22Rv1 (cell line): Measurements from ENCODE around the gene ZFP69B.

Experiments
- H3K27ac ChIP-seq: fragments of 450-650 bp; 2 replicates; pipeline ENCODE4 v1.5.1; 2017
- ZFX ChIP-seq: fragments of 450-650 bp; IDR thresholded peaks from 2 replicates; pipeline ENCODE4 v1.6.1; 2017; ENCODE audit warnings: antibody characterized with exemption, borderline replicate concordance
- TF ChIP-seq, protein P1 (sequence below): fragments of 450-650 bp; IDR thresholded peaks from 2 replicates; pipeline ENCODE4 v1.5.1; 2017; ENCODE audit warnings: mild to moderate bottlenecking

ZFP69B gene

DNA sequence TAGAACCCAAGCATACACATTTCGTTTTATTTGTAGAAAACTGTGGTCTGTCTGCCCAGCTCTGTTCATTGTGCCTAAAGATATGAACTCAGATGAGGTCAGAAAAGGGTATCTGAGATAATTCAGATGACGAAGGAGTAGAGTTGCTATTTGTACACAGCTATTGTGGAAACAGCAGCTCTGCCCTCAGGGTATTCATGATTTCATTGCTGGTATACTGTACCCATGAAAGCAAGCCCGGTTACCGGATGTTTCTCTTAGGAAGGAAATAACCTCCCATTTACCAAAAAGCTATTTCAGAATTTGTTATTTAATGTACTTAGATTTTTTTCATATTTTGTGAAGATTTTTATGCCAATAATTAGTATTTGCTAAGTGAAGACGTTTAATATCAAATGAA is 39.0 kb upstream of the ZFP69B start:
- H3K27ac ChIP-seq: peak overlapping the region; percentile 23
- TF ChIP-seq, protein P1, sequence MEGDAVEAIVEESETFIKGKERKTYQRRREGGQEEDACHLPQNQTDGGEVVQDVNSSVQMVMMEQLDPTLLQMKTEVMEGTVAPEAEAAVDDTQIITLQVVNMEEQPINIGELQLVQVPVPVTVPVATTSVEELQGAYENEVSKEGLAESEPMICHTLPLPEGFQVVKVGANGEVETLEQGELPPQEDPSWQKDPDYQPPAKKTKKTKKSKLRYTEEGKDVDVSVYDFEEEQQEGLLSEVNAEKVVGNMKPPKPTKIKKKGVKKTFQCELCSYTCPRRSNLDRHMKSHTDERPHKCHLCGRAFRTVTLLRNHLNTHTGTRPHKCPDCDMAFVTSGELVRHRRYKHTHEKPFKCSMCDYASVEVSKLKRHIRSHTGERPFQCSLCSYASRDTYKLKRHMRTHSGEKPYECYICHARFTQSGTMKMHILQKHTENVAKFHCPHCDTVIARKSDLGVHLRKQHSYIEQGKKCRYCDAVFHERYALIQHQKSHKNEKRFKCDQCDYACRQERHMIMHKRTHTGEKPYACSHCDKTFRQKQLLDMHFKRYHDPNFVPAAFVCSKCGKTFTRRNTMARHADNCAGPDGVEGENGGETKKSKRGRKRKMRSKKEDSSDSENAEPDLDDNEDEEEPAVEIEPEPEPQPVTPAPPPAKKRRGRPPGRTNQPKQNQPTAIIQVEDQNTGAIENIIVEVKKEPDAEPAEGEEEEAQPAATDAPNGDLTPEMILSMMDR: no peak
- TF ChIP-seq ZFX: no peak

- TF ChIP-seq, protein P1: no peak
- no peak for TF ChIP-seq ZFX
- 0 out of 2 replicates have a peak overlapping the region, but pooled peaks have one; percentile 23 for H3K27ac ChIP-seq
Measured at GRCh38 chr1:40411843-40412242, 38.4 kb upstream of the ZFP69B start.

GRCh38 chr1:40413527-40414252 is 36.6 kb upstream of the ZFP69B start:
- TF ChIP-seq ZFX: no peak
- H3K27ac ChIP-seq: no peak overlapping the region

DNA sequence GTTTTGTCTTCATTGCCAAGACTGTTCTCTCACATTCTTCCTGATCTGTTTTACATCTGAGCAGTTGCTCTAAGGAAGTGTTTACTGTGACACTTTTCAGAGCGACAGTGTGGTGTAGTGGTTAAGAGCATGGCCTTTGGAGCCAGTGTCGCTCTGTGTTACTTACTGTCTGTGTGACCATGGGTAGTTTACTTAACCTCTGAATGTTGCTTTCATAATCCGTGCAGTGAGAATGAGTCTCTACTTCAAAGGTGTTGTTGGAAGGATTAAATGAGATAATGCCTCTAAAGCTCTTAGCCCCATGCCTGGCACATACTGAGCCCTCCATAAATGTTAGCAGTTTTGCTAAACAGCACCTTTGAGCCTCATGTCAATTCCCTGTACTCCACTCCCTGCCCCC is 35.9 kb upstream of the ZFP69B start:
- H3K27ac ChIP-seq: no peak overlapping the region
- TF ChIP-seq, protein P1: no peak
- no peak for TF ChIP-seq ZFX

DNA sequence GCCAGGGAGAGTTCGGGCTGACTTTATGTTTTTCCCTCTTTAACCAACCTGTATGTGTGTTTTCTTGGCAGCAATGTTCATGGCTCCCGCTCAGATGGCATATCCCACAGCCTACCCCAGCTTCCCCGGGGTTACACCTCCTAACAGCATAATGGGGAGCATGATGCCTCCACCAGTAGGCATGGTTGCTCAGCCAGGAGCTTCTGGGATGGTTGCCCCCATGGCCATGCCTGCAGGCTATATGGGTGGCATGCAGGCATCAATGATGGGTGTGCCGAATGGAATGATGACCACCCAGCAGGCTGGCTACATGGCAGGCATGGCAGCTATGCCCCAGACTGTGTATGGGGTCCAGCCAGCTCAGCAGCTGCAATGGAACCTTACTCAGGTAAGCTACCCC is 33.6 kb upstream of the ZFP69B start:
- no peak for TF ChIP-seq ZFX
- TF ChIP-seq, protein P1: no peak
- no peak overlapping the region for H3K27ac ChIP-seq

- no peak for TF ChIP-seq ZFX
- TF ChIP-seq, protein P1: no peak
- no peak overlapping the region for H3K27ac ChIP-seq
Measured at GRCh38 chr1:40421431-40422384, 28.6 kb upstream of the ZFP69B start.

DNA sequence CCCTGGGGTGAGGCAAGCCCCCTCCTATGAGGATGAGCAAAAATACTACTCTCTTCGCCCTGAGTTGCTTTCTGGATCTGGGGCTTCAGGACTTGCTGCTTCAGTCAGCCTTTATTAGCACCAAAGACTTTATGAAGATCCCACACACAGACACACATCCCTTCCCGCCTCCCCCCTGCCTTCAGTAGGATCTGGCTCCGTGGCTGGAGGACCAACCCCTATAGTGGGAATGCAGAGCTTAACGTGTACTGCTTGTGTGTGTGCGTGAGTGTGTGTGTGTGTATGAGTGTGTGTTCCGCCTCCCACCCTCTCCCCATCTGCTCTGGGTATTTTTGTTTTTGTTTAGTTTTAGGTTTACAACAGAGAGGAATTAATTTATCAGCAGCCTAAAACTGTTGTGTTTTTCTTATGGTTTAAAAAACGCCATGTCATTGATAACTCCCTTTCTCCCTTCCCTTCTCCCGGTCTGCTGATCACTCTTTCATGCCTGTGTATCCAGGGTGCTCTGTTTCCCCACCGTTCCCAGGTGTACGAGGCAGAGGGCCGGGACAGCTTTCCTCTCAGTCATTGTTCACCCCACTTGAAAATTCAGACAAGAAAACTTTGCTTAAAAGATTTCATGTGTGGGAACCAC is 27.5 kb upstream of the ZFP69B start:
- H3K27ac ChIP-seq: no peak overlapping the region

More for the DNA sequence above, 27.5 kb upstream of the ZFP69B start:
- TF ChIP-seq ZFX: no peak
- TF ChIP-seq, protein P1: no peak
